Measurements from ENCODE around the gene FBLN1. TPM values are rescaled to one million over a fixed set of nuclear protein-coding genes. Genes with fewer than 3 reads are reported as not detected.
"Not testable (repeated sequence)": the region's sequence is repeated elsewhere in the genome, so short reads cannot be mapped to it uniquely, and the experiment has no call there.

FBLN1 gene
- total and polyA plus RNA-seq, 2 donors: 700 to 1,381 TPM

GRCh38 chr22:45582236-45582954 lies 79.7 kb downstream of the FBLN1 start:
- 82% methylated on average over 15 of the region's 15 CpGs for WGBS
- DNase-seq (ENCODE audit: extremely low spot score): no peak
- H3K27ac ChIP-seq (ENCODE audit: low read depth): no peak overlapping the region
- no peaks in the 10 kb centered on the region for H3K4me1 ChIP-seq (ENCODE audit: insufficient read depth)
- no peaks in the 10 kb centered on the region for H3K36me3 ChIP-seq (ENCODE audit: insufficient read depth)
- no peak overlapping the region for H3K4me3 ChIP-seq (ENCODE audit: low read depth, low read length)

GRCh38 chr22:45582955-45583320 lies 80.3 kb downstream of the FBLN1 start:
- WGBS: 93% methylated on average over 6 of the region's 6 CpGs
- no peaks in the 10 kb centered on the region for H3K36me3 ChIP-seq (ENCODE audit: insufficient read depth)
- no peak for DNase-seq (ENCODE audit: extremely low spot score)
- no peaks in the 10 kb centered on the region for H3K4me1 ChIP-seq (ENCODE audit: insufficient read depth)
- no peak overlapping the region for H3K4me3 ChIP-seq (ENCODE audit: low read depth, low read length)
- H3K27ac ChIP-seq (ENCODE audit: low read depth): no peak overlapping the region

- H3K4me3 ChIP-seq (ENCODE audit: low read depth, low read length): no peak overlapping the region
- no peaks in the 10 kb centered on the region for H3K36me3 ChIP-seq (ENCODE audit: insufficient read depth)
- H3K27ac ChIP-seq (ENCODE audit: low read depth): no peak overlapping the region
- H3K4me1 ChIP-seq (ENCODE audit: insufficient read depth): no peaks in the 10 kb centered on the region
- 91% methylated on average over 5 of the region's 5 CpGs for WGBS
- no peak for DNase-seq (ENCODE audit: extremely low spot score)
These were observed 80.8 kb downstream of the FBLN1 start for GRCh38 chr22:45583504-45583903.

- Histone ChIP-seq H3K36me3 (ENCODE audit: insufficient read depth) (no peaks in the 10 kb centered on the region), H3K27ac (ENCODE audit: low read depth) (no peak overlapping the region), H3K4me1 (ENCODE audit: insufficient read depth) (no peaks in the 10 kb centered on the region), H3K4me3 (ENCODE audit: low read depth, low read length) (no peak overlapping the region)
- no peak for DNase-seq (ENCODE audit: extremely low spot score)
- WGBS: 67% methylated on average over 14 of the region's 14 CpGs
These were observed 81.5 kb downstream of the FBLN1 start for GRCh38 chr22:45584121-45584570.

- H3K4me3 ChIP-seq (ENCODE audit: low read depth, low read length): no peak overlapping the region
- H3K36me3 ChIP-seq (ENCODE audit: insufficient read depth): no peaks in the 10 kb centered on the region
- 74% methylated on average over 17 of the region's 17 CpGs for WGBS
- H3K27ac ChIP-seq (ENCODE audit: low read depth): no peak overlapping the region
- DNase-seq (ENCODE audit: extremely low spot score): no peak
- H3K4me1 ChIP-seq (ENCODE audit: insufficient read depth): no peaks in the 10 kb centered on the region
These were observed 82.1 kb downstream of the FBLN1 start for GRCh38 chr22:45584621-45585436.

- DNase-seq (ENCODE audit: extremely low spot score): no peak
- no peak overlapping the region for H3K27ac ChIP-seq (ENCODE audit: low read depth)
- 56% methylated on average over 13 of the region's 13 CpGs for WGBS
- H3K36me3 ChIP-seq (ENCODE audit: insufficient read depth): no peaks in the 10 kb centered on the region
- no peak overlapping the region for H3K4me3 ChIP-seq (ENCODE audit: low read depth, low read length)
- H3K4me1 ChIP-seq (ENCODE audit: insufficient read depth): no peaks in the 10 kb centered on the region
These were observed 82.7 kb downstream of the FBLN1 start for GRCh38 chr22:45585437-45585755.

GRCh38 chr22:45585946-45586540 lies 83.4 kb downstream of the FBLN1 start:
- no peak for DNase-seq (ENCODE audit: extremely low spot score)
- H3K4me1 ChIP-seq (ENCODE audit: insufficient read depth): no peaks in the 10 kb centered on the region
- no peak overlapping the region for H3K27ac ChIP-seq (ENCODE audit: low read depth)
- 89% methylated on average over 19 of the region's 19 CpGs for WGBS
- H3K4me3 ChIP-seq (ENCODE audit: low read depth, low read length): no peak overlapping the region
- no peaks in the 10 kb centered on the region for H3K36me3 ChIP-seq (ENCODE audit: insufficient read depth)

- no peak for DNase-seq (ENCODE audit: extremely low spot score)
- Histone ChIP-seq H3K27ac (ENCODE audit: low read depth) (no peak overlapping the region), H3K36me3 (ENCODE audit: insufficient read depth) (no peaks in the 10 kb centered on the region), H3K4me3 (ENCODE audit: low read depth, low read length) (no peak overlapping the region), H3K4me1 (ENCODE audit: insufficient read depth) (no peaks in the 10 kb centered on the region)
- WGBS: 89% methylated on average over 31 of the region's 31 CpGs
These were observed 84.1 kb downstream of the FBLN1 start for GRCh38 chr22:45586651-45587405.

GRCh38 chr22:45587638-45588505 lies 85.2 kb downstream of the FBLN1 start:
- Histone ChIP-seq H3K4me3 (ENCODE audit: low read depth, low read length) (no peak overlapping the region), H3K36me3 (ENCODE audit: insufficient read depth) (no peaks in the 10 kb centered on the region), H3K4me1 (ENCODE audit: insufficient read depth) (no peaks in the 10 kb centered on the region), H3K27ac (ENCODE audit: low read depth) (no peak overlapping the region)
- 79% methylated on average over 17 of the region's 17 CpGs for WGBS
- no peak for DNase-seq (ENCODE audit: extremely low spot score)

- Histone ChIP-seq H3K27ac (ENCODE audit: low read depth) (no peak overlapping the region), H3K4me1 (ENCODE audit: insufficient read depth) (no peaks in the 10 kb centered on the region), H3K36me3 (ENCODE audit: insufficient read depth) (no peaks in the 10 kb centered on the region), H3K4me3 (ENCODE audit: low read depth, low read length) (no peak overlapping the region)
- WGBS: 87% methylated on average over 8 of the region's 8 CpGs
- no peak for DNase-seq (ENCODE audit: extremely low spot score)
These were observed 86.9 kb downstream of the FBLN1 start for GRCh38 chr22:45589556-45589955.

- Histone ChIP-seq H3K27ac (ENCODE audit: low read depth) (no peak overlapping the region), H3K4me1 (ENCODE audit: insufficient read depth) (no peaks in the 10 kb centered on the region), H3K4me3 (ENCODE audit: low read depth, low read length) (no peak overlapping the region), H3K36me3 (ENCODE audit: insufficient read depth) (no peaks in the 10 kb centered on the region)
- DNase-seq (ENCODE audit: extremely low spot score): no peak
- WGBS: 88% methylated on average over 13 of the region's 13 CpGs
These were observed 87.6 kb downstream of the FBLN1 start for GRCh38 chr22:45590262-45590661.

GRCh38 chr22:45591633-45592213 lies 89.0 kb downstream of the FBLN1 start:
- not testable (repeated sequence) for H3K4me1 ChIP-seq (ENCODE audit: insufficient read depth); H3K36me3 ChIP-seq (ENCODE audit: insufficient read depth); DNase-seq (ENCODE audit: extremely low spot score); H3K4me3 ChIP-seq (ENCODE audit: low read depth, low read length); H3K27ac ChIP-seq (ENCODE audit: low read depth)
- 90% methylated on average over 26 of the region's 26 CpGs for WGBS
